ENCODE data around the gene FNDC11.

FNDC11 gene

DNA sequence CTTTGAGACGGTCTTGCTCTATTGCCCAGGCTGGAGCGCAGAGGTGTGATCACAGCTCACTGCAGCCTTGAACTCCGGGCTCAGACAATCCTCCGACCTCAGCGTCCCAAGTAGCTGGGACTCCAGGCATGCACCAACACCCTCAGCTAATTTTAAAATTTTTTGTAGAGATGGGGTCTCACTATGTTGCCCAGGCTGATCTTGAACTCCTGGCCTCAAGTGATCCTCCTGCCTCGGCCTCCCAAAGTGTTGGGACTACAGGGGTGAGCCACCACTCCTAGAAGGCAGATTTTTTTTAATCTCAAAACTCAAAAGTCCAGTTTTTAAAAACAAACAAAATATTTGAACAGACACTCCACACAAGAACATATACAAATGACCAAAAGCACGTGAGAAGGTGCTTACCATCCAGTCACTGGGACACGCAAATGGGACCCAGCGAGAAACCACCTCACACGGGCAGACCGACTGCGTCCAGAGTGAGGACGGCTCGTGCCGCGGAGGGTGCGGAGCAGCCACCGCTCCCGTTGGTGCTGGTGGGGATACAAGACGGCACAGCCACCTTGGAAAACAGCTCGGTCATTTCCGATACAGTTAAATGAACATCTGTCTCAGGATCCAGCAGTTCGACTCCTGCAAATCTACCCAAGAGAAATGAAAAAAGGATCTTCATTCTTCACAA lies 28.6 kb downstream of the FNDC11 start:
- no peak for DNase-seq

DNA sequence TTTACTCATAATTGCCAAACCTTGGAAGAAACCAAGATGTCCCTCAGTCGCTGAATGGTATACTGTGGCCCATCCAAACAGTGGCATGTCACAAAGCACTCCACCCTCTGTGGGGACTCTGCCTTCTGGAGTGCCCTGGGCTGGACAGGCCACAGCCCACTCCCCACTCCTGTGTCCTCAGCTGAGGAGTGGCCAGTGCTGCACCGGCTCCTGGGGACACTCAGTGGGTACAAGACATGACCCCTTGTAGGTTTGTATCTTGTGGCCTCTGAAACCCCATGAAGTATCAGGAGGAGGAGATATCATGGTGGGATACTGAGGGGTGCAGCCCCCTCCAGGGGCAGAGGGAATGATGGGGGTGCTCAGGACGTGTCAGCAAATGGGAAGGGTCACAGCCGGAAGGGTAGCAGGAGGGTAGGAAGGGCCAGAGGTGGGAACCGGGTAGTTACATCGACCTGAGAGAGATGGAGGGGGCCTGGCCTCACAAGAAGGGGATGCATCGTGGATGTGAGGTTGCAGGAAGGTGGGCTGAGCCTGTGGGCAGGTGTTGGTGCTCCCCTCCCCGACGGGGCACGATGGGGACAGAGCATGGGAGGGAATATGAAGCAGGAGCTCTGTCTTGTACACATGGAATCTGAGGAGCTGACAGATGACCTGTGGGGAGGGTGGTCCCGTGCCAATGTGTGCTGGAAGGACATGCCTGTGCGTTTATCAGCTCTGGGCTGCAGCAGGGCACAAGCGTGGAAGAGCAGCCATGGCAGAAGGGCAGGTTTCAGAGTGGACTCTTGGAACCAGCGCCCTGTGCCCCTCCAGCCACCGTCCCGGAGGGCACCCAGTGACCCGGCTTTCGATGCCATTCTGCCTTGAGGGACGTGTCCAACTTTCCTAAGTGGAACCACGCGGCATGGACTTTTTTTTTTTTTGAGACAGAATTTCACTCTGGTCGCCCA lies 31.9 kb downstream of the FNDC11 start:
- DNase-seq = no peak

DNA sequence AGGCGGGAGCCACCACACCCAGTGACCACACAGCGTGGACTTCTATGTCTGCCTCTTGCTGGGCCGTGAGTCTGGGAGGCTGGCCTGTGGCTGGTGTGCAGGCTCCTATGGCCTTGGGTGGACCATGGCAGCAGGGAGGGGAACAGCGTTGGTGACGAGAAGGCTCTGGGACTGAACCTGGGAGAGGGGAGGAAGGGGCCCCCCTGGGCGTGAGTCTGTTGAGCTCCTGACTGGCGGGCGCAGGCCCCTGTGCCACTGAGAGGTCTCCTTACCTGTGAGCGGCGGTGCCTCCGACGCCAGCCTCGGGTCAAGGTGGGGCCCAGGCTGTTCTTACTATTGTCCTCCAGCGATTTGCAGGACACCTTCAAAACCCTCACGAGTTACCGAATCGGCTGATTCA lies 32.8 kb downstream of the FNDC11 start:
- DNase-seq = no peak

DNA sequence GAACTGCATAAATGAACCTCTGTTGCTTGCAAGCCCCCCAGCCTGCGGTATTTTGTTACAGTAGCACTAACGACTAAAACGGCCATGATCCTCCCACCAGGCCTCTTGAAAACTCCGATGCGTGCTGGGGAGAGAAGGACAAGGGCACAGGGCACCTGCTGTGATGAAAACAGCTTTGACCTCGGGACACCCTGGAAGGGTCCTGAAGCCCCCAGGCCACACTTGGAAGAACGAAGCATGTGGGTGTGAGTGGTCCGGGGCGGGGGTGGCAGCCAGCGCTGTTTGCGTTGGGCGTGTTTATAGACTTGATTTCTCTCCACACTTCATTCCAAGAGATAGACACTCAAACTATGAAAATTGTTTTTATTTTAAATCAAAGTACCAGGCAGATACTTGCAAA lies 33.3 kb downstream of the FNDC11 start:
- no peak for DNase-seq

DNA sequence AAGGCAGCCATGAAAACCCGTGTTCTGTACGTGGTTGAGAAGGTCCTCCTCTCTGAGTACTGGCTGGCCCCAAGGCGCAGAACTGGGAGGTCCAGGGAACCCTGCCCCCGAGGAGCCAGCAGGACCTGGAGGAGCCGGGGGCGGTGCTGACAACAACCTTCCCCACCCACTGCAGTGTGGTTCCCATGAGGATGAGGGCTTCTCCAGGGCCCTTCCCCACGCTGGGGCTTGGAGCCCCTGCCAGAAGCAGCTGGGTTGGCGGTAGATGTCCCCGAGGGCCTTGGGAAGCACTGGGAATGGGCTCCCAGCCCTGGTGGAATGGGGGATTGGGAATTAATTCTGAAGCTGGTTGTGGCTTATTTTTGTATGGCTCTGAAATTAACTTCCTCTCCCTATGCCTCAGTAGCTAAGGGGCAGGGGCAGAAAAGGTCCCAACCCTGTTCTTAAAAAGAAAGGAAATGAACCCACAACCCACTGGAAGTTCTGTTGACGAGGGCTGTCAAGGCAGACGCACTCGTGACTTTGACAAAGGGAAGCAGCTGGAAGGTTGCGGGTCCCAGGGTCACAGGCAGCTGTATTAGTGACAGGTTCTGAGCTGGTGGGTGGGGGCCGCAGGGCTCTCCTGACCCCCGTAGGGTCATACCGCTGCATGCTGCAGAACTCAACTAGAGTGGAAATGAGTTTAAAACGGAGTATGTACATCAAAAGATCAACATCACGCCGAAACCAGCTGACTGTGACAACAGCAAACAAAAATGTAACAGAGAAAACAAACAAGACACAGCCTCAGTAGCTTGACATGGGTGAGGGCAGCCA lies 34.0 kb downstream of the FNDC11 start:
- DNase-seq = no peak

DNA sequence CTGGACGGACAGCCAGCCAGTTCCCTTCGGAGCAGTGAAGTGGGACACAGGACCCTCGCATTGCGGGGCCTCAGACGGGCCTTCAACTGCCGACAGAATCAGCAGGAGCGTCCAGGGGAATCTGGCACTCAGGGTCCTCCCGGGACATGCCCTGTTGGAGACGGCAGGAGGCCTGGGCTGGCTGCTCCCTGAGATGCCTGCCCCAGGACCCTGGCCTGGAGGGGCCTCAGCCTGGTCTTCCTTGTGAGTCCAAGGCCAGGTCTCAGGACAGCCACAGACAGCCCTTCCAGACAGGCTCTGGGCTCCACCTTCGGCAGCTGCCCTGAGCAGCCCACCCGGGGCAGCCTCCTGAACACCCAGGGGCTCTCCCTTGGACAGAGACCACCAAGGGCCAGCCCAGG lies 34.7 kb downstream of the FNDC11 start:
- DNase-seq = no peak

DNA sequence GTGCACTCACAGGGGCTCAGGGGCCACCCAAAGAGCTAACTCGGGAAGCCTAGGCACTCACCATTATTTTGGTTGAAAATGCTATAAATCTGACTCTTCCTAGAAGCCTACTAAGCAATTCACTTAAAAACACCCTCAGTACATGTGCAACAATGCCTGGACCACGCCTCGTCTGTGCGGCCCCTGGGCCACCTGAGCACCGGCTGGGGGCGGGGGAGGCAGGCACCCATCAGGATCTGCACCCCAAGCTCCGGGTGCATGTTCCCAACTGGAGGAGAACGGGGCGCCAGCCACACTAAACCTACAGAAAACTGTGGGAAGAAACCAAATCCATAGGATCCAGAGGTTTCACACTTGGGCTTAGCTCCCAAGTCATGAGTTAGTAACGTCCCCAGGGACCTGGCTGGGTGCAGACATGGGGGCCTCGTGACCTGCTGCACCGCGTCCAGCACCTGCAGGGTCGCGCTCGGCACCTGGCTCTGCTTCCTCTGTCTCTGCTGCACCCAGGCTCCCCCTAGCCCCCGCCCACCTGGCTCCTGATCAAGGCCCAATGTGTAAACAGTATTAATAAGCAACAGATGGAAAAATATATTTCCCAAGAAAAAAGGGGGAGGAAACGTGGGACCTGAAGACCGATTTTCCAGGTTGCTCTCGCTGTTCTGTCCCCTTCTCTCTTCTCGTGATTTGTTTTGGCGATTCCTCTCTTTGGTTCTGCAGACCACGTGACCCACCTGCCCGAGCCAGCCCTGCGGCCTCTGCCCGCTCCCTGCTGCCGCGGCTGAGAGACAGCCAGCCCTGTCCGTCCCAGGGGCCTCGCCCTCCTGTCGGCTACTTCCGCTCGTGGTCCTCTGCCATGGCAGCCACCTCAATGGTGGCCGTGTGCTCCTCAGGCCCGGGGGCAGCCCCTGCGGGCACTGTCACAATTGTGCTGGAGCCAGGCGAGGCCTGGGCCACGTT lies 35.6 kb downstream of the FNDC11 start:
- DNase-seq = no peak

DNA sequence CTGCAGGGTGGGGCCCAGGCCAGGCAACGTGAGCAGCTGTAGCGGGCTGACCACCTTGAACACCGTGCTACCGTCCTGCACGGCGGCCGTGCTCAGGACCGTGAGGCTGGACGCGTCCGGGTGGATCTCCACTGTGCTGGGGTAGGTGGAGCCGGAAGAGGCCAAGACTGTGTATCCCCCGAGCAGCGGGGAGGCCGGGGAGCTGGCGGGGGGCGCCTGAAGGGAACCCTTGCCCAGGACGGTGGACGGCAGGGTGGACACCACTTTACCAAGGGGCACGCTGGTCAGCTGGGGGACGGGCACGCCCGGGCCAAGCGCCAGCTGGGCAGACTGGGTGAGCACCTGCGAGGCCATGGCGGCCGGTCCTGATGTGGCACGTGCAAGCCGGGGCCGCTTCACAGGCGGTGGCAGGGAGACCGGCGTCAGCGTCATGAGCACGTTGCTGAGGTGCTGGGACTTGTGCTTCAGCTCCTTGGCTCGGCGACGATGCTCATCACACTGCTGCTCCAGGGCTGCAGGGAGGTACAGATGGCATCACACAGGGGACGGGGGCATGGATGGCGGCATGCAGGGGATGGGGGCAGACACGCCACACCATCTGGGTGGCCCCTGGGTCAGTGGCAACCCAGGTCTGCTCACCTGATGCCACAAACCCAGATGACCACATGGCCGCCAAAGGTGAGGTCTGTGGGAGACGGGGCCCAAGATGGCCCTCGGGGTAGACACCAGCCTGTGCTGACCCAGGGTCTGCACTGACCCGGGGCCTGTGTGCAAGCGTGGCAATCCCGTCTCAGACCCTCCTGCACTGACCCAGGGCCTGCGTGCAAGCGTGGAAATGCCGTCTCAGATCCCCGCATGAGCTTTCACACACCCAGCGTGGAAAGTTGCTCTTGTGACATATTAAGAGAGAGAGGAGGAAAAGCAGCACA lies 36.5 kb downstream of the FNDC11 start:
- no peak for DNase-seq

DNA sequence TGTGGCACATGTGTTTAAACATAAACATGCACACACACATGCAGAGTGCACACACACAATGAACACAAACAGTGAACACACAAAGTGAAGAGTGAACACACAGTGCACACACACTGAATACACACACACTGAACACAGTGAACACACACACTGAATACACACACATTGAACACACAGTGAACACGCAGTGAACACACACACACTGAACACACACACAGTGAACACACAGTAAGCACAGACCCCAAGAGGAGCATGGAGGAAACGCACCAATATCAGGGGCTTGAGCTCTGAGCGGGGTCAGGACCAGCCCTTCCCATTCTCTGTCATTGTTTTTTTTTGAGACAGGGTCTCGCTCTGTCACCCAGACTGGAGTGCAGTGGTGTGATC lies 37.2 kb downstream of the FNDC11 start:
- DNase-seq = no peak

DNA sequence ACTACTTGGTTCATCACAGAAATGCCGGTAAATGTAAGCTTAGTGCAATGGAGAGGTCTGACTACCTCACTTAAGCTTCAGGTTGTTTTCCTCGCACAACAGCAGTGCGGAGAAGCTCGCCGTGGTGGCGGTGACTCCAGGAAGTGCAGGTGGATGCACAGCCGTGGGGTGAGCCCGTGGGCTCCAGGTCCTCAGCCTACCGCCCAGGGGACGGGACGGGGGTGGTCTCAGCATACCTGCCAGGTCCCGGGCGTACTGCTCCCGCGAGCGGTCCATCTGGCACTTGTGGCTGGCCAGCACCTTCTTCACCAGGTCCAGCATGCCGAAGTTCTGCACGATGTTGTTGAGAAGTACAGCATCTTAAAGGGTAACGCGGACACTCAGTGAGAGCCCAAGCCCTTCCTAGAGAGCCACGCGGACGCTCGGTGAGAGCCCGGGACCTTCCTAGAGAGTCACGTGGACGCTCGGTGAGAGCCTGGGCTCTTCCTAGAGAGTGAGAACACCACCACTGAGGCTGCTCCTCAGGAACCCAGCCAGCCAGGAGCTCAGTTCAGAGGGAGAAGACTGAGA lies 37.9 kb downstream of the FNDC11 start:
- DNase-seq = no peak

DNA sequence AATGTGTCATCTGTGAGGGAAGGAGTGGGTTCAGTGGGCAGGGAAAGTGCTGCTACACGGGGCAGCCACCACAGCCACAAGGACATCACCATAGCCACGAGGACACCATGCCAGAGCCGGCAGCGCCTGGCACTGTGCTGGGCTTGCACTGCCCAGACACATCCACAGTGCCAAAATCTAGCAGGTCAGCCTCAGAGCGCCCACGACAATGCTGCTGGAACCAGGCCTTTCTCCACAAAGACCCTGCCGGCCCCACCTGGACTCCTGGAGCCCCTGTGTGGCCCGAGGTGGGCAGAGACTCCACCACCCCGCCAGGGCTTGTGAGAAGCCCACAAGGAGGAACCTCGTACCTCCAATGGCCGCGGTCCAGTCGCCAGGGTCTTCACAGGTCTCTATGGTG lies 38.7 kb downstream of the FNDC11 start:
- DNase-seq = no peak

DNA sequence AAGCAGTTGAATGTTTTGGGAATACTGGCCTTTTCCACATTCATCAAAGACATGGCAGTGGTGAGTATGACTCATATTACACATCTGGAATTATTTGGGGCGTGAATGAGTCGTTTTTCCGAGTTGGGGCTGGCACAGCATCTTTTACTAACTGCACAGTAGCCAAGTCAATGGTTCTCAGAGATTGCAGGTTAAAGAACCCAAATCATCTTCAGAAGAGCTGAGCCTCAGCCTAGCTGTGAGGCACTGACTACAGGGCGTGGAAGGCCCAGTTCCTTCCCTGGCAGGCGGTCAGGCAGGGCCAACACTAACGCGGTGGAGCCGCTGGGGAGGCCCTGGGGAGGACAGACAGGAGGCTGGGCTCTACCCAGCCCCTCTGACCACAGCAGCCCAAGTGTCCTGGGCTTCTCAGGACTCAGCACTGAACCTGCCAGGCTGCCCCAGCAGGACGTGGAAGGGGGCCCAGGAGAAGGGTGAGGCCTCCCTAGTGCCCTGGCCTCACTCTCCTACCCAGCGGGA lies 40.1 kb downstream of the FNDC11 start:
- no peak for DNase-seq

DNA sequence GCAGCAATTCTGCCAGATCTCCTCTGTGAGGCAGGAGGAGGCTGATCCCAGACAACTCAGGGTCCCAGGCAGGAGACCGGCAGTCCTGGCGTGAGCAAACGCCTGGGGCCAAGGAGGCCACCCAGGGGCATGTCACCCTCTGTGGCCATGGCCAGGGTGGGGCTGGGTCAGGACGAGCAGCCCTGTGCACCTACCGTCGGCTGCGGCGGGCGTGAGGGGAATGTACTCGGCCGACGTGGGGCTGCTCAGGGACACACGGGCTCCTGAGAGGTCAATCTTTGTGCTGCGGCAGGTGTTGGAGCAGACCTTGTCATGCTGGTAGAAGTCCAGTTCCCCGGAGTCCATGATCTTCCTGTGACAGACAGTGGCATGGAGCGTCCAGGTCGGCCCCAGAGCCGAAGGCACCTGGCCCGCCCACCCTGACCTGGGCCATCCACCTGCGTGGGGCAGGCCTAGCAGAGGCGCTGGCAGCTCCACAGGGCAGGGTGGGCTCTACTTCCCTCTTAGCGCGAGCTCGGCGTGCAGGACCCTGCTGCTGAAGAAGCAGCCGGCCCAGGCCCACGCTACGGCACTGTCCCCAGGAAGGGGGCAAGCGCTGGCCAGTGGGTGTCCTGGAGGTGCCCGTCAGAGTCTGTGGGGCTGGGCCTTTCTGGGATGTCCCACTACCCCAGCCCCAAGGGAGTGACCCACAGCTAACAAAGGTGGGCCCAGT lies 41.6 kb downstream of the FNDC11 start:
- DNase-seq = no peak

DNA sequence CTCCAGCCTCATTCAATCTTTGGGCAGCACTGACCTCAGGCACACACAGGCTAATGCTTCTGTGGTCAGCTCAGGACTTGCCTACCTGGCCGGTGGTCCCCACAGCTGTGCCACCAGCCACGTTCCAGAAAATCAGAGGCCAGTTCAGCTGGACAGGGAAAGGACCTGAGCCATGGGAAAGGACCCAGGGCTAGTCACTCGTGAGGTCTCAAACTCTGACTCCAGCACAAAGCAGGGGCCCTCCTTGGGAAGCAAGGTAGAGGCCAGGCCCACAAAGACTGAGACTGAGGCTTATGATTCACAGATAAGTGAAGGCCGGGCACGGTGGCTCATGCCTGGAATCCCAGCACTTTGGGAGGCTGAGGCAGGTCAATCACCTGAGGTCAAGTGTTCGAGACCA lies 42.5 kb downstream of the FNDC11 start:
- DNase-seq = no peak

DNA sequence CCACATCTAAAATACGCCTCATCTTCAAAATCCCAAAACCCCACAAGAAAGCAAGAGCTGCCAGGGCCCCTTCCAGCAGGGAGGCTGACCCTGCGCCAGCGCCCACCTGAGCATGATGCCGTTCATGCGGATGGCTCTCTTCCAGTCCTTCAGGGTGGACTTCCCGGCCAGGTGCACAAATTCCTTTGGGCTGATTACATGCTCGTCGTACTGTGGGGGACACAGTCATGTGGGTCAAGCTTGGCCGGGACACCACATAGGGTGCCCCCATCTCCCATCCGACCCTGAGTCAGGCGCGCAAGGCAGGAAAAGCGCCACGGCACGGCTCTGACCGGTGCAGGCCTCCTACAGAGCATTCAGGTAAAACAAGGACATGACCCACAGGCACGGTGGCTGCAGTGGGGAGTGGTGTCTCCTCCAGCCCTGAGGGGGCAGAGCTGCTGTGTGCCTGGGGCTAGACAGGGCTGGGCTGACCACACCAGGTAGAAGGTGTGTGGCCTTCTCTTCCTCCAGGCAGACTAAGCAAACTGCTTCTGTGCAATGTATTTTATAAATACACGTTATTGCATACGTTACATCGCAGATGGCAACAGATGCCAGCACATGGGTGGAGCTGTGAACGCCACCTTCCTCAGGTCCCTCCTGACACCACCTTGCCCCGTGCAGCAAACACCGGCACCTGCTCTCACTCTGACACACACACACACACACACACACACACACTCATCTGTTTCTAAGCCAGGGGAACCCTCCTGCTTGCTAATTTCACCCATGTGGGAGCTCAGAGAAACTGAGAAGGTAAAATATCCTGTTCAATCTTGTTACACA lies 43.9 kb downstream of the FNDC11 start:
- no peak for DNase-seq

DNA sequence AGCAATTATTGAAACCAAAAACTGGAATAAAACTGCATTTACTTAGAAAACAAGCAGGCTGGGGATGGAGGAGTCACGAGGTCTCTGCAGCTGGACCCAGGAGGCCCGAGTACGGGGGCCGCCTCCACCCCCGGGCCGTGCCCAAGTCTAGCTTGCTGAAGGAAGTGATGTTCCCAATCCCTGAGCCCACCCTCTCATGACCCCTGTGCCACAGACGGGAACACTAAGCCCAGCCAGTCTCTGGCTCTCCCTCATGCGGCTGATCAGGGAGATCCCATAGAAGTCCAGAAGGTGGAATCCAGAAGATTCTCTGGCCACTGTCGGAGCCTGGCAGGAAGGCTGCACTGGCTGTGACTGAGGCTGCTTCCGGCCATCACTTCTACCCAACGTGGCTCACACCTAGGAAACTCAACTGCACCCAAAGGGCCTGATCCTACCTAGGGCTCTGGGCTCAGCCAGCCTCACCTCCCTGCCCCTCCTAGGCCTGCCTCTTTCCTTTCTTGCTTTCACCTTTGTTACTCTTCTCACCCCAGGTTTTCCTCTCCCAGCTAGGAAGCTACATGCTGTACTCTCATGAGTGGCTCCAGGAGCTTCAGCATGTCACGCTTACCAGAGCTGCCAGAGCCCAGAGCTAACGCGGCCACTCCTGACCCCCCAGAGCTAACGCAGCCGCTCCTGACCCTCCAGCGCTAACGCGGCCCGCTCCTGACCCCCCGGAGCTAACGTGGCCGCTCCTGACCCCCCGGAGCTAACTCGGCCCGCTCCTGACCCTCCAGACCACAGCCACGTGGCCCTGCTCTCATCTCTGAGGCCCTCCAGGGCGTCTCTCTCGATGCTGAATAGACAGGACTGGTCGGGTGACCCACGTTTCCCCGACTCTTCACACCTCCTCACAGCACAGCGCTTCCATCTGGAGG lies 44.8 kb downstream of the FNDC11 start:
- no peak for DNase-seq

DNA sequence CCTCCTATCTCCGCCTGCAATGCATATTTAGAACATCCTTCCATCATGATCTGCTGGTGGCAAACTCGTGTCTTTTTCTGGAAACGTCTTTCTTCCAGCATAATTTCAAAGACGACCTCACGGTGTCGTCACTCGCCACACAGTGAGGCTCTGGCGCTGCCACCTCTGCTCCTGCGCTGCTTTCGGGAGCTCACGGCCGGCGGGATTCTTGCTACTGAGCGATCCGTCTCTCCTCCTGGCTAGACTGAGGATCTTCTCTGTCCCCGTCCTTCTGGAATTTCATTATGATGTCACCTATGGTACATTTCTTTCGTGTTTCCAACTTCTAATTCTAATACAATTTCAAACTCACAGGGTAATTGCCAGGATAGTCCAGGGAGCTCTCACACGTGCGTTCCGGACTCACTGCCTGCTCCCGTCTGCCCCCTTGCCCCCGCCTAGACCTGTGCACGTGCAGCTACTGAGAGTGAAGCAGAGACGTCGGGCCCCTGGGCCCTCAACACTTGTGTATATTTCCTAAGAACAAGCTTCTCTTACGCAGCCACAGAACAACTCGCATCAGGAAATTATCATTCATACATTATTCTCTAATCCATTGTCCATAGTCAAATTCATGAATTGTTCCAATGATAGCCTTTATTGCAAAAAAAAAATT lies 45.6 kb downstream of the FNDC11 start:
- no peak for DNase-seq

All from hippocampal formation (tissue), 2 donors.